ENCODE data around the gene GDF7. TPM values are rescaled to one million over a fixed set of nuclear protein-coding genes. Genes with fewer than 3 reads are reported as not detected.

GDF7 gene
- total RNA-seq, 4 donors from 2014 or later = 0.12 to 1.1 (median 0.25) TPM

GRCh38 chr2:20624156-20624883 lies 42.6 kb upstream of the GDF7 start:
- no peak for ATAC-seq (ENCODE audit: low FRiP score)
- no peak for DNase-seq (ENCODE audit: low spot score)
- no peak for TF ChIP-seq CTCF (IDR thresholded peaks at IDR 0.05)

- ATAC-seq (ENCODE audit: low FRiP score) (no peak), DNase-seq (ENCODE audit: low spot score) (no peak)
- TF ChIP-seq CTCF (IDR thresholded peaks at IDR 0.05) = no peak
Measured at GRCh38 chr2:20624884-20625485, 42.0 kb upstream of the GDF7 start.

GRCh38 chr2:20625491-20626391 lies 41.2 kb upstream of the GDF7 start:
- ATAC-seq (ENCODE audit: low FRiP score) (no peak), DNase-seq (ENCODE audit: low spot score) (no peak)
- TF ChIP-seq CTCF (IDR thresholded peaks at IDR 0.05) = no peak

GRCh38 chr2:20626392-20626697 lies 40.6 kb upstream of the GDF7 start:
- no peak for TF ChIP-seq CTCF (IDR thresholded peaks at IDR 0.05)
- ATAC-seq (ENCODE audit: low FRiP score) = no peak
- DNase-seq (ENCODE audit: low spot score) = no peak

- DNase-seq (ENCODE audit: low spot score) (no peak), ATAC-seq (ENCODE audit: low FRiP score) (no peak)
- TF ChIP-seq CTCF (IDR thresholded peaks at IDR 0.05) = no peak
Measured at GRCh38 chr2:20626698-20627513, 40.0 kb upstream of the GDF7 start.

- no peak for ATAC-seq (ENCODE audit: low FRiP score)
- TF ChIP-seq CTCF (IDR thresholded peaks at IDR 0.05) = no peak
- no peak for DNase-seq (ENCODE audit: low spot score)
Measured at GRCh38 chr2:20627712-20628380, 39.1 kb upstream of the GDF7 start.

Data from omental fat pad (tissue), 4 donors.